ENCODE results near the gene SLC50A1.

- TF ChIP-seq CTCF (IDR thresholded peaks at IDR 0.05), result no peak
- no peak for TF ChIP-seq POLR2A (IDR thresholded peaks at IDR 0.05)
Measured at GRCh38 chr1:155131856-155132255, 3.8 kb upstream of the SLC50A1 start.
